Measurements from ENCODE around the gene RXRA.

Gene RXRA

GRCh38 chr9:134477927-134478326, 151.7 kb downstream of the RXRA start:
- DNase-seq: no peak

GRCh38 chr9:134481762-134482161, 155.5 kb downstream of the RXRA start:
- no peak for DNase-seq

DNA sequence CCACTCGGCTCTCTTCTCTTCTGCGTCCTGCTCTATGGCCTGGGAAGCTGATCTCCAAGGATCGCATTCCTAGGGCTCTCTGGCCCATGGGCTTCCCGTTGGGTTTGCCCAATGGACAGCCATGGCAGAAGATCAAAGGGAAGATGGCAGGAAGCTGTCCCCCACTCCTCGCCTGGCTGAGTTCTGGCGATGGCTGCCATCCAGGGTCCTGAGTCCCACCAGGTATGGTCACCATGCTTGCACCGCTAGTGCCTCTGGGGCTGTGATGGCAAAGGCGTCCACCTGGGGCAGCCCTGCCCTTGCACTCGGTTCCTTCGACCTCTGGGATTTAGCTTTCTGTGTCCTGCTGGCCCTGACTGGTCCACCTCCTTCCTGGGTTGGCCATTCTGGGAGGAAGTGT, 156.0 kb downstream of the RXRA start:
- no peak for DNase-seq

- no peak for DNase-seq
These were observed 157.3 kb downstream of the RXRA start for GRCh38 chr9:134483361-134484184.

DNA sequence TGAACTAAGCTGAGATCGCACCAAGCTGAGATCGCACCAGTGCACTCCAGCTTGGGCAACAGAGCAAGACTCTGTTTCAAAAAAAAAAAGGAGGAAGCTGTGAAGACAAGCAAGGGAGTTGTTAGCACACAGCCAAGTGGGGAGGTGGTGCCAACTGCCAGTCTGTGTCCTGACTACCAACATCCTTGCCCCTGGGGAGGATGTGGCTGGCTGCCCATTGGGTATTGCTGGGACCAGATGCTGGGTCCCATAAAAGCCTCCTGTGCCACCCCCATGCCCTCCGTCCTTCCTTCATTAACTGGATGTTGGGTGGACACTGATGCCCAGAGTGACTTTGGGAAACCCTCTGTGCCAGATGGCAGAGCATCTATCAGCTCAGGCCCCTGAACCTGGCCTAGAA, 158.2 kb downstream of the RXRA start:
- DNase-seq: no peak

GRCh38 chr9:134485653-134486052, 159.4 kb downstream of the RXRA start:
- no peak for DNase-seq

GRCh38 chr9:134486143-134486591, 159.9 kb downstream of the RXRA start:
- no peak for DNase-seq

- DNase-seq: no peak
These were observed 160.3 kb downstream of the RXRA start for GRCh38 chr9:134486596-134486995.
